Panc1 (cell line): ENCODE measurements around the gene SNCG. TPM values are rescaled to one million over a fixed set of nuclear protein-coding genes. Genes with fewer than 3 reads are reported as not detected.
"Not testable (repeated sequence)": the region's sequence is repeated elsewhere in the genome, so short reads cannot be mapped to it uniquely, and the experiment has no call there.

ENCODE experiments used
- ATAC-seq: fragments of 200-7000 bp; cut with Tn5 transposase; 2 replicates; pipeline ENCODE4 v1.9.1; 2020; ENCODE audit warnings: mild to moderate bottlenecking, moderate library complexity
- BruUV-seq: library from RNA; stranded (reverse); fragments of 400-500 nt; replicated peaks from 2 replicates; lab custom pipeline; 2021; lab: Mats Ljungman, UMichigan
- CTCF ChIA-PET: fragments of 300-600 bp; sonication (Branson Sonifier 250); formaldehyde crosslinking; loops from one replicate; lab custom pipeline; 2022; ENCODE audit warnings: antibody characterized with exemption; lab: Charles Lee
- POLR2A ChIA-PET: fragments of 300-600 bp; sonication (Branson Sonifier 250); formaldehyde crosslinking; loops from one replicate; lab custom pipeline; 2022; ENCODE audit warnings: antibody characterized with exemption; lab: Charles Lee
- DNase-seq: peaks from one replicate; pipeline ENCODE4 v3.0.0-alpha.2; 2010; ENCODE audit warnings: low read depth, low spot score
- H3K27ac ChIP-seq: 2 replicates; pipeline ENCODE4 v1.5.1; 2011; ENCODE audit warnings: mild to moderate bottlenecking, low read length, inconsistent platforms
- H3K27me3 ChIP-seq: fragments of 200-500 bp; sonication (Bioruptor generic); 2 replicates; pipeline ENCODE4 v1.6.0; 2014; ENCODE audit warnings: low read length, inconsistent platforms; ENCODE audit not compliant: control insufficient read depth, insufficient read depth
- H3K36me3 ChIP-seq: fragments of 200-500 bp; sonication (Bioruptor generic); 2 replicates; pipeline ENCODE4 v1.5.1; 2014; ENCODE audit warnings: inconsistent platforms, mild to moderate bottlenecking, low read length, moderate library complexity; ENCODE audit not compliant: control insufficient read depth, insufficient read depth
- H3K4me1 ChIP-seq: 2 replicates; pipeline ENCODE4 v1.5.1; 2011; ENCODE audit warnings: inconsistent platforms, mild to moderate bottlenecking, low read length, moderate library complexity; ENCODE audit not compliant: control insufficient read depth, insufficient read depth
- H3K4me3 ChIP-seq, 2 experiments: 2 replicates each; pipeline ENCODE4 v1.5.1; 2011 to 2012; ENCODE audit warnings: low read depth in 2 of 2, low read length in 2 of 2, mild to moderate bottlenecking in 2 of 2, inconsistent platforms in 1 of 2, moderate library complexity in 1 of 2
- H3K9me3 ChIP-seq: fragments of 200-500 bp; sonication (Bioruptor generic); 2 replicates; pipeline ENCODE4 v1.5.1; 2014; ENCODE audit warnings: low read depth, mild to moderate bottlenecking, inconsistent platforms, low read length, moderate library complexity; ENCODE audit not compliant: control insufficient read depth, insufficient read depth
- POLR2AphosphoS5 ChIP-seq: IDR thresholded peaks from 2 replicates; pipeline ENCODE4 v1.6.1; 2012; ENCODE audit warnings: mild to moderate bottlenecking, low read depth, low read length, moderate library complexity
- SIN3A ChIP-seq: IDR thresholded peaks from 2 replicates; pipeline ENCODE4 v1.6.1; 2012; ENCODE audit warnings: low read depth, mild to moderate bottlenecking, low read length, moderate library complexity, borderline replicate concordance; ENCODE audit not compliant: insufficient read depth
- TCF7L2 ChIP-seq: IDR thresholded peaks from 2 replicates; pipeline ENCODE4 v1.6.1; 2011; ENCODE audit warnings: mild to moderate bottlenecking, low read depth, low read length, inconsistent platforms
- in situ Hi-C: cut with HindIII; loops from 2 replicates; pipeline ENCODE4 v1.10.0; 2016; ENCODE audit warnings: low sequenced_read_pairs, low pct_unique_long_range_greater_than_20kb
- intact Hi-C: fragments of 100-400 bp; cut with micrococcal nuclease; formaldehyde crosslinking; loops from one replicate; pipeline ENCODE4 v1.10.0; 2022; ENCODE audit not compliant: unreplicated experiment
- total RNA-seq: library from RNA; stranded (reverse); gene quantifications from one replicate; pipeline ENCODE4 v1.2.1, GENCODE V29; 2021; ENCODE audit not compliant: unreplicated experiment
- TF ChIP-seq, protein P1 (sequence below), 2 experiments: IDR thresholded peaks; 2 replicates each; pipeline ENCODE4 v1.6.1; 2011 to 2012; ENCODE audit warnings: low read depth in 2 of 2, control low read depth in 1 of 2, low read length in 1 of 2, mild to moderate bottlenecking in 1 of 2, moderate library complexity in 1 of 2; ENCODE audit not compliant: insufficient read depth in 1 of 2
- TF ChIP-seq, protein P2 (sequence below): fragments of 450-650 bp; IDR thresholded peaks from 2 replicates; pipeline ENCODE4 v1.5.1; 2017; ENCODE audit warnings: mild to moderate bottlenecking

Gene SNCG
- total RNA-seq, 1 experiment from 2014 or later, result 5.2 TPM

DNA sequence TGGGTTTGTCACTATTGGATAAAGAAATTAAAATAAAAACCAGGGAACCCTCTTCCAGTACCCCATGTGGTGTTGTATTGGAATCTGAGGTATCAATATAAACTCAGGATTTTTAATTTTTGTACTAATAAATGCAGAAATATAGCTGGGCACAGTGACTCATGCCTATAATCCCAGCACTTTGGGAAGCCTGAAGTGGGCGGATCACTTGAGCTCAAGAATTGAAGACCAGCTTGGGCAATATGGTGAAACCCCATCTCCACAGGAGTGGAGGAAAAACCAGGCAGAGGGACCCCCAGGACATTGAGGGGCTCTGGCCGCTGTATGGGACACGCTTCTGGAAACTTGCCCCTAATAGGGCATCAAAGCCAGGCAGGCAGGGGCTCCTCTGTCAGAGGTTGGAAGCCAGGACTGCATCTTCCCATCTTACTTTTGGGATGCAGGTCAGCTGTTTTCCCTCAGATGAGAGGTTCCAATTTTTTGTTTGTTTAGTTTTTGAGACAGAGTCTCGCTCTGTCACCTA lies 21.0 kb downstream of the SNCG start:
- no peak overlapping the region for H3K4me3 ChIP-seq
- no peaks in the 10 kb centered on the region for H3K4me1 ChIP-seq
- ChIA-PET CTCF (interaction anchor here (1.2 kb wide), 1 partner anchor 13 kb away, joined by 3 read pairs; no protein-coding TSS in a partner anchor), POLR2A (no interaction called here)
- H3K27me3 ChIP-seq, result no peaks in the 10 kb centered on the region
- H3K36me3 ChIP-seq, result no peaks in the 10 kb centered on the region
- no TSS peak for BruUV-seq
- intact Hi-C loops, result no loop called here
- ATAC-seq (no peak), DNase-seq (no peak)
- H3K9me3 ChIP-seq, result no peaks in the 10 kb centered on the region
- in situ Hi-C loops, result no loop called here
- no peak overlapping the region for H3K27ac ChIP-seq
- TF ChIP-seq POLR2AphosphoS5, result no peak
- no peak for TF ChIP-seq SIN3A
- TF ChIP-seq, protein P1, sequence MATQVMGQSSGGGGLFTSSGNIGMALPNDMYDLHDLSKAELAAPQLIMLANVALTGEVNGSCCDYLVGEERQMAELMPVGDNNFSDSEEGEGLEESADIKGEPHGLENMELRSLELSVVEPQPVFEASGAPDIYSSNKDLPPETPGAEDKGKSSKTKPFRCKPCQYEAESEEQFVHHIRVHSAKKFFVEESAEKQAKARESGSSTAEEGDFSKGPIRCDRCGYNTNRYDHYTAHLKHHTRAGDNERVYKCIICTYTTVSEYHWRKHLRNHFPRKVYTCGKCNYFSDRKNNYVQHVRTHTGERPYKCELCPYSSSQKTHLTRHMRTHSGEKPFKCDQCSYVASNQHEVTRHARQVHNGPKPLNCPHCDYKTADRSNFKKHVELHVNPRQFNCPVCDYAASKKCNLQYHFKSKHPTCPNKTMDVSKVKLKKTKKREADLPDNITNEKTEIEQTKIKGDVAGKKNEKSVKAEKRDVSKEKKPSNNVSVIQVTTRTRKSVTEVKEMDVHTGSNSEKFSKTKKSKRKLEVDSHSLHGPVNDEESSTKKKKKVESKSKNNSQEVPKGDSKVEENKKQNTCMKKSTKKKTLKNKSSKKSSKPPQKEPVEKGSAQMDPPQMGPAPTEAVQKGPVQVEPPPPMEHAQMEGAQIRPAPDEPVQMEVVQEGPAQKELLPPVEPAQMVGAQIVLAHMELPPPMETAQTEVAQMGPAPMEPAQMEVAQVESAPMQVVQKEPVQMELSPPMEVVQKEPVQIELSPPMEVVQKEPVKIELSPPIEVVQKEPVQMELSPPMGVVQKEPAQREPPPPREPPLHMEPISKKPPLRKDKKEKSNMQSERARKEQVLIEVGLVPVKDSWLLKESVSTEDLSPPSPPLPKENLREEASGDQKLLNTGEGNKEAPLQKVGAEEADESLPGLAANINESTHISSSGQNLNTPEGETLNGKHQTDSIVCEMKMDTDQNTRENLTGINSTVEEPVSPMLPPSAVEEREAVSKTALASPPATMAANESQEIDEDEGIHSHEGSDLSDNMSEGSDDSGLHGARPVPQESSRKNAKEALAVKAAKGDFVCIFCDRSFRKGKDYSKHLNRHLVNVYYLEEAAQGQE (IDR thresholded peaks at IDR 0.05; ENCODE audit: insufficient read depth in 1 of 2, low read depth in 2 of 2, low read length in 1 of 2), result no peak
- TF ChIP-seq TCF7L2, result no peak
- TF ChIP-seq, protein P2, sequence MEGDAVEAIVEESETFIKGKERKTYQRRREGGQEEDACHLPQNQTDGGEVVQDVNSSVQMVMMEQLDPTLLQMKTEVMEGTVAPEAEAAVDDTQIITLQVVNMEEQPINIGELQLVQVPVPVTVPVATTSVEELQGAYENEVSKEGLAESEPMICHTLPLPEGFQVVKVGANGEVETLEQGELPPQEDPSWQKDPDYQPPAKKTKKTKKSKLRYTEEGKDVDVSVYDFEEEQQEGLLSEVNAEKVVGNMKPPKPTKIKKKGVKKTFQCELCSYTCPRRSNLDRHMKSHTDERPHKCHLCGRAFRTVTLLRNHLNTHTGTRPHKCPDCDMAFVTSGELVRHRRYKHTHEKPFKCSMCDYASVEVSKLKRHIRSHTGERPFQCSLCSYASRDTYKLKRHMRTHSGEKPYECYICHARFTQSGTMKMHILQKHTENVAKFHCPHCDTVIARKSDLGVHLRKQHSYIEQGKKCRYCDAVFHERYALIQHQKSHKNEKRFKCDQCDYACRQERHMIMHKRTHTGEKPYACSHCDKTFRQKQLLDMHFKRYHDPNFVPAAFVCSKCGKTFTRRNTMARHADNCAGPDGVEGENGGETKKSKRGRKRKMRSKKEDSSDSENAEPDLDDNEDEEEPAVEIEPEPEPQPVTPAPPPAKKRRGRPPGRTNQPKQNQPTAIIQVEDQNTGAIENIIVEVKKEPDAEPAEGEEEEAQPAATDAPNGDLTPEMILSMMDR, result no peak

DNA sequence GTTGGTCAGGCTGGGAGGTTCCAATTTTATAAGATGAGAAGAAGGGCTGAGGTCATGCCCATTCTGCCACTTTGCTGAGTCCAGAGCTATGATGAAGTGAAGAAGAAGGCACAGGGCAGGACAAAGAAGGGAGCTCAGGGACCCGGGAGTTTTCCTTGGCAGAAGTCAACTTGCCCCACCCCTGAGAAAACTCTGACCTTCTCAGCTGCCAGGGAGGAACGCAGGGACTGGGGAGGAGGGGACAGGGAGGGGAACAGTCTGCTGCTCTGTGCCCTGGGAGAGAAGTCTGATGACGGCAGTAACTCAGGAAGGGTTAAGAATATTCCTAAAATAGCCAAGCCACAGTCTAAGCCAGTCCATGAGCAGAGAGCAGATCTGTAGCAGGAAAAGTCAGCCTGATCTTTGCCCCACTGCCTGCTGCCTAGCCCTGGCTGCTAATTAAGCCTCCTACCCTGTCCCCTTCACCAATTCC lies 21.6 kb downstream of the SNCG start:
- BruUV-seq, result no TSS peak
- Histone ChIP-seq H3K4me1 (no peaks in the 10 kb centered on the region), H3K9me3 (no peaks in the 10 kb centered on the region), H3K36me3 (no peaks in the 10 kb centered on the region), H3K27ac (no peak overlapping the region), H3K27me3 (no peaks in the 10 kb centered on the region), H3K4me3 (no peak overlapping the region)
- TF ChIP-seq SIN3A (no peak), TCF7L2 (no peak), POLR2AphosphoS5 (no peak)
- TF ChIP-seq, protein P1 (IDR thresholded peaks at IDR 0.05; ENCODE audit: insufficient read depth in 1 of 2, low read depth in 2 of 2, low read length in 1 of 2), result no peak
- TF ChIP-seq, protein P2, result no peak
- POLR2A ChIA-PET, result no interaction called here
- intact Hi-C loops (no loop called here), in situ Hi-C loops (no loop called here)
- DNase-seq (no peak), ATAC-seq (peak; percentile 47; the same call in 1 of the 2 replicates)
- CTCF ChIA-PET, result interaction anchor here (1.2 kb wide), 1 partner anchor 14 kb away, joined by 3 read pairs; no protein-coding TSS in a partner anchor

DNA sequence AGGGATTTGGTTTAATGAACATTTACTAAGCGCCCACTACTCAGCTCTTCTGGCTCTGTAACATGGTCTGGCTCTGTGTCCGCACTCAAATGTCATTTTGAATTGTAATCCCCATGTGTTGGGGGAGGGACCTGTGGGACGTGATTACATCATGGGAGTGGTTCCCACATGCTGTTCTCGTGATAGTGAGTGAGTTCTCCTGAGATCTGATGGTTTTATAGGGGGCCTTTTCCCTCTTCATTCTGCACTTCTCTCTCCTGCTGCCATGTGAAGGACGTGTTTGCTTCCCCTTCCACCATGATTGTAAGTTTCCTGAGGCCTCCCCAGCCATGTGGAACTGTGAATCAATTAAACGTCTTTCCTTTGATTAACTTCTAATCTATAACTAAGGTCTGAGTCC lies 22.6 kb downstream of the SNCG start:
- H3K36me3 ChIP-seq, BruUV-seq, H3K4me1 ChIP-seq, ATAC-seq, intact Hi-C loops, CTCF ChIA-PET, in situ Hi-C loops, H3K4me3 ChIP-seq, H3K27me3 ChIP-seq, DNase-seq, H3K9me3 ChIP-seq, POLR2A ChIA-PET, H3K27ac ChIP-seq: not testable (repeated sequence)
